Adrenal gland (tissue), 12 donors: ENCODE measurements around the gene FRMD5. TPM values are rescaled to one million over a fixed set of nuclear protein-coding genes. Genes with fewer than 3 reads are reported as not detected.

Experiments used
- DNase-seq, 7 donors: peaks; one replicate each; pipeline ENCODE4 v3.0.0-alpha.2; 2019 to 2020
- H3K27ac ChIP-seq, 5 donors: fragments of 200-600 bp; sonication (generic) in 4 of 5; 1 replicate in 3 of 5; 2 replicates in 2 of 5; pipeline versions ENCODE4 v1.5.1 to v1.8.0; 2016 to 2020; ENCODE audit warnings: mild to moderate bottlenecking in 1 of 5
- H3K27me3 ChIP-seq: fragments of 200-600 bp; 2 replicates; pipeline ENCODE4 v1.8.0; 2021
- H3K36me3 ChIP-seq, 2 donors: fragments of 200-600 bp; replicated peaks in 1 of 2; 1 replicate in 1 of 2; 2 replicates in 1 of 2; pipeline versions ENCODE4 v1.5.1 to v1.8.0; 2018 to 2022
- H3K4me1 ChIP-seq, 2 donors: fragments of 200-600 bp; replicated peaks in 1 of 2; 1 replicate in 1 of 2; 2 replicates in 1 of 2; pipeline versions ENCODE4 v1.5.1 to v1.8.0; 2018 to 2021
- H3K4me3 ChIP-seq, 4 donors: fragments of 200-600 bp; sonication (generic) in 3 of 4; one replicate each; pipeline ENCODE4 v1.5.1; 2016 to 2018
- H3K9me3 ChIP-seq, 3 donors: fragments of 200-600 bp; sonication (generic) in 1 of 3; replicated peaks in 1 of 3; 1 replicate in 2 of 3; 2 replicates in 1 of 3; pipeline versions ENCODE4 v1.5.1 to v1.8.0; 2016 to 2021
- POLR2A ChIP-seq, 2 donors: fragments of 450-650 bp; IDR thresholded peaks; one replicate each; pipeline ENCODE4 v1.6.1; 2017; ENCODE audit warnings: antibody characterized with exemption in 2 of 2, mild to moderate bottlenecking in 2 of 2, moderate library complexity in 1 of 2
- WGBS, 4 donors: extraction: QIAGEN DNeasy Blood & Tissue Kit in 2 of 4; methylation state at CpG; one replicate each; pipeline versions ENCODE4 v1.1.5 to v1.1.7; 2013 to 2017; 5-methylcytosine and 5-hydroxymethylcytosine counted together
- intact Hi-C, 2 donors: fragments of 100-400 bp; cut with DNase I; formaldehyde crosslinking; loops; one replicate each; pipeline versions ENCODE4 v1.14.1 to v1.15.0; 2022 to 2023
- polyA plus RNA-seq, 3 donors: library from polyadenylated mRNA; stranded (reverse); fragments of 200-250 nt in 2 of 3; fragments of 350-450 nt in 1 of 3; fragmentation: Illumina TruSeq in 1 of 3; extraction: RNeasy Lipid Tissue Mini Kit (QIAGEN cat#74804) in 1 of 3; gene quantifications; one replicate each; pipeline ENCODE4 v1.2.3, GENCODE V29; 2013 to 2014
- total RNA-seq, 9 donors: library from RNA; depleted of rRNA in 4 of 9; stranded (reverse); fragments of >200 nt in 4 of 9; fragments of 120-200 nt in 1 of 9; fragmentation: NEBNext Ultra II Directional in 1 of 9; extraction: Animal tissue kit (Norgen Biotek cat#: 25700) in 1 of 9; gene quantifications; one replicate each; pipeline versions ENCODE4 v1.1.0 to v1.2.4, GENCODE V29; 2013 to 2023
- TF ChIP-seq, protein P1 (sequence below), 6 experiments: fragments of 450-650 bp in 4 of 6; fragments of 200-600 bp in 2 of 6; sonication (generic) in 1 of 6; IDR thresholded peaks; 1 replicate in 5 of 6; 2 replicates in 1 of 6; pipeline versions ENCODE4 v1.5.1 to v1.8.0; 2016 to 2021; ENCODE audit warnings: antibody characterized with exemption in 6 of 6, mild to moderate bottlenecking in 2 of 6, moderate library complexity in 1 of 6
- donor health status: healthy with polysubstance abuse.
- donor health status: Bipolar disorder and iron deficiency.
- donor health status: DM: yes; HTN: yes; CAD: no.
- donor health status: DM: no; HTN: no; CAD: no.
- donor health status: DM: no; HTN: no; CAD: no.
- donor health status: DM: yes; HTN: yes; CAD: no.

The FRMD5 gene
- total and polyA plus RNA-seq, 12 donors = 2.9 to 53.8 (median 12.1) TPM

GRCh38 chr15:43898891-43899290, 296.2 kb downstream of the FRMD5 start:
- Histone ChIP-seq H3K4me3 (no peak overlapping the region), H3K27ac (no peak overlapping the region), H3K9me3 (no peaks in the 10 kb centered on the region), H3K4me1 (peaks cover 0 to 5% of the 10 kb centered on the region in 2 donors), H3K36me3 (no peaks in the 10 kb centered on the region), H3K27me3 (no peaks in the 10 kb centered on the region)
- DNase-seq = no peak
- 78 to 89% (median 86%) methylated on average over 2 of the region's 2 CpGs for WGBS, 4 donors
- TF ChIP-seq, protein P1, sequence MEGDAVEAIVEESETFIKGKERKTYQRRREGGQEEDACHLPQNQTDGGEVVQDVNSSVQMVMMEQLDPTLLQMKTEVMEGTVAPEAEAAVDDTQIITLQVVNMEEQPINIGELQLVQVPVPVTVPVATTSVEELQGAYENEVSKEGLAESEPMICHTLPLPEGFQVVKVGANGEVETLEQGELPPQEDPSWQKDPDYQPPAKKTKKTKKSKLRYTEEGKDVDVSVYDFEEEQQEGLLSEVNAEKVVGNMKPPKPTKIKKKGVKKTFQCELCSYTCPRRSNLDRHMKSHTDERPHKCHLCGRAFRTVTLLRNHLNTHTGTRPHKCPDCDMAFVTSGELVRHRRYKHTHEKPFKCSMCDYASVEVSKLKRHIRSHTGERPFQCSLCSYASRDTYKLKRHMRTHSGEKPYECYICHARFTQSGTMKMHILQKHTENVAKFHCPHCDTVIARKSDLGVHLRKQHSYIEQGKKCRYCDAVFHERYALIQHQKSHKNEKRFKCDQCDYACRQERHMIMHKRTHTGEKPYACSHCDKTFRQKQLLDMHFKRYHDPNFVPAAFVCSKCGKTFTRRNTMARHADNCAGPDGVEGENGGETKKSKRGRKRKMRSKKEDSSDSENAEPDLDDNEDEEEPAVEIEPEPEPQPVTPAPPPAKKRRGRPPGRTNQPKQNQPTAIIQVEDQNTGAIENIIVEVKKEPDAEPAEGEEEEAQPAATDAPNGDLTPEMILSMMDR (IDR thresholded peaks at IDR 0.05) = no peak
- TF ChIP-seq POLR2A (IDR thresholded peaks at IDR 0.05) = no peak
- intact Hi-C loops = no loop called here

- intact Hi-C loops = no loop called here
- WGBS, 4 donors = 88 to 100% (median 98%) methylated on average over 1 of the region's 1 CpG
- no peaks in the 10 kb centered on the region for H3K27me3 ChIP-seq
Measured at GRCh38 chr15:43896543-43896942, 298.5 kb downstream of the FRMD5 start.

DNA sequence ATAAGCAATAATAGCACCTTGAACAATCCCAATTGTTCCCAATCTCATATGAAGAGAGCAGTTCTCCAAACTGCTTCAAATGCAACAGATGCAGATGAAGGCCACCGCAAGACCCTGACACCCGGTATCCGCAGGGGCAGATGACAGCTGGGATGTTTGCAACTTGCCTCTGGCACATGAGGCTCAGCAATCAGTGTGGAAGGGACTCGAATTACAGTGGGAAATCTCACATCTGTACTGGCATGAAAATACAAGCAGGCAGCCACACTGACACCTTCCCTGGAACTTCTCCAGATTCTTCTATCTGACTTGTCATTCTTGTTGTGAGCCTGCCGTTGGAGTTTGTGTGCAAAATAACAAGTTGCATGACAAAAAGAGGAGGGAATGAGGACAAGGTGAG, 299.5 kb downstream of the FRMD5 start:
- DNase-seq = no peak
- TF ChIP-seq, protein P1 (IDR thresholded peaks at IDR 0.05) = no peak
- no peak for TF ChIP-seq POLR2A (IDR thresholded peaks at IDR 0.05)
- no peak overlapping the region for H3K27ac ChIP-seq
- intact Hi-C loops = no loop called here
- peaks cover 0 to 8% of the 10 kb centered on the region in 2 donors for H3K4me1 ChIP-seq
- H3K27me3 ChIP-seq = no peaks in the 10 kb centered on the region
- H3K36me3 ChIP-seq = no peaks in the 10 kb centered on the region
- 63 to 80% (median 71%) methylated on average over 4 to 5 of the region's 5 CpGs for WGBS, 4 donors
- H3K4me3 ChIP-seq = no peak overlapping the region
- H3K9me3 ChIP-seq = no peaks in the 10 kb centered on the region

More at GRCh38 chr15:43896543-43896942, 298.5 kb downstream of the FRMD5 start:
- no peaks in the 10 kb centered on the region for H3K9me3 ChIP-seq
- no peak overlapping the region for H3K27ac ChIP-seq
- peaks cover 0 to 8% of the 10 kb centered on the region in 2 donors for H3K4me1 ChIP-seq
- H3K4me3 ChIP-seq = no peak overlapping the region
- no peaks in the 10 kb centered on the region for H3K36me3 ChIP-seq
- no peak for TF ChIP-seq POLR2A (IDR thresholded peaks at IDR 0.05)
- TF ChIP-seq, protein P1 (IDR thresholded peaks at IDR 0.05) = no peak
- DNase-seq = no peak

GRCh38 chr15:43893956-43894355, 301.1 kb downstream of the FRMD5 start:
- no peaks in the 10 kb centered on the region for H3K27me3 ChIP-seq
- peaks cover 0 to 8% of the 10 kb centered on the region in 2 donors for H3K4me1 ChIP-seq
- no peak overlapping the region for H3K27ac ChIP-seq
- TF ChIP-seq POLR2A (IDR thresholded peaks at IDR 0.05) = no peak
- TF ChIP-seq, protein P1 (IDR thresholded peaks at IDR 0.05) = peak in 1 of 6 experiments; percentile 5
- intact Hi-C loops = no loop called here
- no peaks in the 10 kb centered on the region for H3K9me3 ChIP-seq
- H3K36me3 ChIP-seq = no peaks in the 10 kb centered on the region
- 36 to 50% (median 39%) methylated on average over 1 of the region's 1 CpG for WGBS, 4 donors
- no peak overlapping the region for H3K4me3 ChIP-seq
- peak; percentile 46 to 78 (median 74) for DNase-seq
